ENCODE data around the gene MMRN2. TPM values are rescaled to one million over a fixed set of nuclear protein-coding genes. Genes with fewer than 3 reads are reported as not detected.
"Not testable (repeated sequence)": the region's sequence is repeated elsewhere in the genome, so short reads cannot be mapped to it uniquely, and the experiment has no call there.

The MMRN2 gene
- total RNA-seq, 1 donor from 2014 or later, result 282 TPM

DNA sequence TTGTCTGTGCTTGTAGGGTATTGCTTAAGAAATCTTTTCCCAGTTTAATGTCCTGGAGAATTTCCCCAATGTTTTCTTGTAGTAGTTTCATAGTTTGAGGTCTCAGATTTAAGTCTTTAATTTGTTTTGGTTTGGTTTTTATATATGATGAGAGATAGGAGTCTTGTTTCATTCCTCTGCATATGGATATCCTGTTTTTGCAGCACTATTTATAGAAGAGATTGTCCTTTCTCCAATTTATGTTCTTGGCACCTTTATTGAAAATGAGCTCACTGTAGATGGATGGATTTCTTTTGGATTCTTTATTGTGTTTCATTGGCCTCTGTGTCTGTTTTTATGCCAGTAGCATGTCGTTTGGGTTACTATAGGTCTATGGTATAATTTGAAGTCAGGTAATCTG lies 31.1 kb upstream of the MMRN2 start:
- intact Hi-C loops (cut with DNase I), result no loop called here
- Histone ChIP-seq H3K36me3 (peaks cover 5 to 8% of the 10 kb centered on the region in 2 donors), H3K4me1 (peaks cover 0 to 2% of the 10 kb centered on the region in 2 donors), H3K27me3 (no peaks in the 10 kb centered on the region), H3K9me3 (no peaks in the 10 kb centered on the region), H3K4me3 (no peak overlapping the region), H3K27ac (no peak overlapping the region)
- TF ChIP-seq CTCF (IDR thresholded peaks at IDR 0.05), result no peak
- DNase-seq (ENCODE audit: low spot score in 2 of 2), result no peak

GRCh38 chr10:86984498-86984897 lies 27.1 kb upstream of the MMRN2 start:
- peaks cover 9 to 13% of the 10 kb centered on the region in 2 donors for H3K4me1 ChIP-seq
- intact Hi-C loops (cut with DNase I); DNase-seq (ENCODE audit: low spot score in 2 of 2); H3K36me3 ChIP-seq; H3K4me3 ChIP-seq; H3K27ac ChIP-seq; H3K27me3 ChIP-seq; H3K9me3 ChIP-seq: not testable (repeated sequence)

DNA sequence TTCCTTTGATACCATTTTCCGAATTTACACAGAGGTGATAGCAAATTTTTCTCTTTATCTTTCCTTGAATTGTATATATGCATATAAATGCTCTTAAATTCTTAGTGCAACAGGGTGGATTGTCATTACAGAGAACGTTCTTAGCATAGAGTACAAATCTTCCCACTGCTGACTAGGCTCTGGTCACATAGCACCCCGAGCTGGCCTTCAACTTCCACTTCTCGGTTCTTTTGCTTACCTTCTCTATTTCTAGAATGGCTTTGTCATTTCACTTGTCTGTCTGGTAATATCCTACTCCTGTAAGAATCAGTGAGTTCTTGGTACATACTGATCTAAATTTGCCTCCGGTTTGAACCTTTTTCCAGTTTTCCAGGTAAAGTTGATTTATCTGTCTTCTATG lies 24.3 kb upstream of the MMRN2 start:
- Histone ChIP-seq H3K27me3 (no peaks in the 10 kb centered on the region), H3K36me3 (no peaks in the 10 kb centered on the region), H3K4me1 (peaks cover 9 to 16% of the 10 kb centered on the region in 2 donors), H3K9me3 (no peaks in the 10 kb centered on the region), H3K27ac (peak overlapping the region; percentile 93 to 95), H3K4me3 (no peak overlapping the region)
- TF ChIP-seq CTCF (IDR thresholded peaks at IDR 0.05), result no peak
- intact Hi-C loops (cut with DNase I), result no loop called here
- no peak for DNase-seq (ENCODE audit: low spot score in 2 of 2)

- peak in 1 of 2 donors; percentile 68 for DNase-seq (ENCODE audit: low spot score in 2 of 2)
Measured at GRCh38 chr10:86981020-86981419, 23.6 kb upstream of the MMRN2 start.

DNA sequence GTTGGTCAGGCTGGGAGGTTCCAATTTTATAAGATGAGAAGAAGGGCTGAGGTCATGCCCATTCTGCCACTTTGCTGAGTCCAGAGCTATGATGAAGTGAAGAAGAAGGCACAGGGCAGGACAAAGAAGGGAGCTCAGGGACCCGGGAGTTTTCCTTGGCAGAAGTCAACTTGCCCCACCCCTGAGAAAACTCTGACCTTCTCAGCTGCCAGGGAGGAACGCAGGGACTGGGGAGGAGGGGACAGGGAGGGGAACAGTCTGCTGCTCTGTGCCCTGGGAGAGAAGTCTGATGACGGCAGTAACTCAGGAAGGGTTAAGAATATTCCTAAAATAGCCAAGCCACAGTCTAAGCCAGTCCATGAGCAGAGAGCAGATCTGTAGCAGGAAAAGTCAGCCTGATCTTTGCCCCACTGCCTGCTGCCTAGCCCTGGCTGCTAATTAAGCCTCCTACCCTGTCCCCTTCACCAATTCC lies 22.6 kb upstream of the MMRN2 start:
- intact Hi-C loops (cut with DNase I), result no loop called here
- DNase-seq (ENCODE audit: low spot score in 2 of 2), result peak in 1 of 2 donors; percentile 86
- H3K27me3 ChIP-seq, result no peaks in the 10 kb centered on the region
- no peaks in the 10 kb centered on the region for H3K36me3 ChIP-seq
- no peaks in the 10 kb centered on the region for H3K9me3 ChIP-seq
- TF ChIP-seq CTCF (IDR thresholded peaks at IDR 0.05), result no peak
- peaks cover 9 to 16% of the 10 kb centered on the region in 2 donors for H3K4me1 ChIP-seq
- H3K4me3 ChIP-seq, result no peak overlapping the region
- H3K27ac ChIP-seq, result peak overlapping the region; percentile 93 to 95

More at GRCh38 chr10:86981020-86981419, 23.6 kb upstream of the MMRN2 start:
- peaks cover 9 to 16% of the 10 kb centered on the region in 2 donors for H3K4me1 ChIP-seq
- H3K9me3 ChIP-seq; H3K36me3 ChIP-seq; intact Hi-C loops (cut with DNase I); H3K27me3 ChIP-seq; H3K4me3 ChIP-seq: not testable (repeated sequence)
- peak overlapping the region; percentile 93 to 95 for H3K27ac ChIP-seq

DNA sequence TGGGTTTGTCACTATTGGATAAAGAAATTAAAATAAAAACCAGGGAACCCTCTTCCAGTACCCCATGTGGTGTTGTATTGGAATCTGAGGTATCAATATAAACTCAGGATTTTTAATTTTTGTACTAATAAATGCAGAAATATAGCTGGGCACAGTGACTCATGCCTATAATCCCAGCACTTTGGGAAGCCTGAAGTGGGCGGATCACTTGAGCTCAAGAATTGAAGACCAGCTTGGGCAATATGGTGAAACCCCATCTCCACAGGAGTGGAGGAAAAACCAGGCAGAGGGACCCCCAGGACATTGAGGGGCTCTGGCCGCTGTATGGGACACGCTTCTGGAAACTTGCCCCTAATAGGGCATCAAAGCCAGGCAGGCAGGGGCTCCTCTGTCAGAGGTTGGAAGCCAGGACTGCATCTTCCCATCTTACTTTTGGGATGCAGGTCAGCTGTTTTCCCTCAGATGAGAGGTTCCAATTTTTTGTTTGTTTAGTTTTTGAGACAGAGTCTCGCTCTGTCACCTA lies 21.9 kb upstream of the MMRN2 start:
- Histone ChIP-seq H3K27ac (peak overlapping the region; percentile 93 to 95), H3K4me3 (no peak overlapping the region), H3K9me3 (no peaks in the 10 kb centered on the region), H3K36me3 (no peaks in the 10 kb centered on the region), H3K27me3 (no peaks in the 10 kb centered on the region), H3K4me1 (peaks cover 9 to 16% of the 10 kb centered on the region in 2 donors)
- DNase-seq (ENCODE audit: low spot score in 2 of 2), result peak in 1 of 2 donors; percentile 61
- no peak for TF ChIP-seq CTCF (IDR thresholded peaks at IDR 0.05)
- intact Hi-C loops (cut with DNase I), result no loop called here

GRCh38 chr10:86978457-86978856 lies 21.0 kb upstream of the MMRN2 start:
- H3K4me1 ChIP-seq, result peaks cover 9 to 16% of the 10 kb centered on the region in 2 donors
- H3K4me3 ChIP-seq; H3K9me3 ChIP-seq; intact Hi-C loops (cut with DNase I); DNase-seq (ENCODE audit: low spot score in 2 of 2); H3K36me3 ChIP-seq; H3K27me3 ChIP-seq: not testable (repeated sequence)
- H3K27ac ChIP-seq, result peak overlapping the region; percentile 93 to 95

Data from ascending aorta (tissue), 2 donors.